Adrenal gland (tissue), 5 donors: ENCODE data around the gene GSAP.

Experiments used
- POLR2A ChIP-seq, 2 donors: fragments of 450-650 bp; IDR thresholded peaks; one replicate each; pipeline ENCODE4 v1.6.1; 2017; ENCODE audit warnings: antibody characterized with exemption in 2 of 2, mild to moderate bottlenecking in 2 of 2, moderate library complexity in 1 of 2
- TF ChIP-seq, protein P1 (sequence below), 6 experiments: fragments of 450-650 bp in 4 of 6; fragments of 200-600 bp in 2 of 6; sonication (generic) in 1 of 6; IDR thresholded peaks; 1 replicate in 5 of 6; 2 replicates in 1 of 6; pipeline versions ENCODE4 v1.5.1 to v1.8.0; 2016 to 2021; ENCODE audit warnings: antibody characterized with exemption in 6 of 6, mild to moderate bottlenecking in 2 of 6, moderate library complexity in 1 of 6
- donor health status: DM: no; HTN: no; CAD: no.

- TF ChIP-seq, protein P1, sequence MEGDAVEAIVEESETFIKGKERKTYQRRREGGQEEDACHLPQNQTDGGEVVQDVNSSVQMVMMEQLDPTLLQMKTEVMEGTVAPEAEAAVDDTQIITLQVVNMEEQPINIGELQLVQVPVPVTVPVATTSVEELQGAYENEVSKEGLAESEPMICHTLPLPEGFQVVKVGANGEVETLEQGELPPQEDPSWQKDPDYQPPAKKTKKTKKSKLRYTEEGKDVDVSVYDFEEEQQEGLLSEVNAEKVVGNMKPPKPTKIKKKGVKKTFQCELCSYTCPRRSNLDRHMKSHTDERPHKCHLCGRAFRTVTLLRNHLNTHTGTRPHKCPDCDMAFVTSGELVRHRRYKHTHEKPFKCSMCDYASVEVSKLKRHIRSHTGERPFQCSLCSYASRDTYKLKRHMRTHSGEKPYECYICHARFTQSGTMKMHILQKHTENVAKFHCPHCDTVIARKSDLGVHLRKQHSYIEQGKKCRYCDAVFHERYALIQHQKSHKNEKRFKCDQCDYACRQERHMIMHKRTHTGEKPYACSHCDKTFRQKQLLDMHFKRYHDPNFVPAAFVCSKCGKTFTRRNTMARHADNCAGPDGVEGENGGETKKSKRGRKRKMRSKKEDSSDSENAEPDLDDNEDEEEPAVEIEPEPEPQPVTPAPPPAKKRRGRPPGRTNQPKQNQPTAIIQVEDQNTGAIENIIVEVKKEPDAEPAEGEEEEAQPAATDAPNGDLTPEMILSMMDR (IDR thresholded peaks at IDR 0.05) = no peak
- no peak for TF ChIP-seq POLR2A (IDR thresholded peaks at IDR 0.05)
Measured at GRCh38 chr7:77459311-77459726, 43.2 kb upstream of the GSAP start.
